ENCODE results near the gene FRAS1. TPM values are rescaled to one million over a fixed set of nuclear protein-coding genes. Genes with fewer than 3 reads are reported as not detected.

The FRAS1 gene
- total RNA-seq, 2 donors from 2014 or later: 2.1 to 4.0 TPM

- Histone ChIP-seq H3K4me3 (no peak overlapping the region), H3K36me3 (no peaks in the 10 kb centered on the region), H3K4me1 (no peaks in the 10 kb centered on the region), H3K9me3 (no peaks in the 10 kb centered on the region), H3K27me3 (no peaks in the 10 kb centered on the region), H3K9ac (ENCODE audit: low read depth in 2 of 2, low read length in 2 of 2) (no peak overlapping the region), H3K27ac (no peak overlapping the region)
- intact Hi-C loops (cut with DNase I): no loop called here
- no peak for DNase-seq
- TF ChIP-seq CTCF (IDR thresholded peaks at IDR 0.05): no peak
Measured at GRCh38 chr4:78092850-78093249, 35.7 kb downstream of the FRAS1 start.

DNA sequence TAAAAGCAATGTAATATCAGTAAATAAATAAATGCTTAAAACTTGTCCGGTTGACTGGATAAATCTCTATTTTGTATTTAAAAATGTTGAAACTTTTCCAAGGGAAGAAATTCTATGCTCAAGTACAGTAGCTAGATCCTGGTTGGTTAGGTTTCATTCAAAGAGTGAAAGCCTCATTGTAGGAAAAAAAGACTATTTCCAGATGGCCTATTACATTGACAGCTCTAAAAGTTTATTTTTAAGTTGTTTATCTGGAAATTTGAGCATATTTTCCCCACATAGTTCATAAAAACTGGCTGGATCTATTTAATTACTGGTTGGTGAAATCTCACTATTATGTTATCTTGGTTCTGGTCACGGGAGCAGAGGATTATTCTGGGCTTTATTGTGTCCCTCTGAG is 38.0 kb downstream of the FRAS1 start:
- Histone ChIP-seq H3K4me3 (no peak overlapping the region), H3K27ac (no peak overlapping the region), H3K27me3 (no peaks in the 10 kb centered on the region), H3K9me3 (no peaks in the 10 kb centered on the region), H3K9ac (ENCODE audit: low read depth in 2 of 2, low read length in 2 of 2) (no peak overlapping the region), H3K36me3 (no peaks in the 10 kb centered on the region), H3K4me1 (no peaks in the 10 kb centered on the region)
- no peak for TF ChIP-seq CTCF (IDR thresholded peaks at IDR 0.05)
- DNase-seq: no peak
- intact Hi-C loops (cut with DNase I): no loop called here

DNA sequence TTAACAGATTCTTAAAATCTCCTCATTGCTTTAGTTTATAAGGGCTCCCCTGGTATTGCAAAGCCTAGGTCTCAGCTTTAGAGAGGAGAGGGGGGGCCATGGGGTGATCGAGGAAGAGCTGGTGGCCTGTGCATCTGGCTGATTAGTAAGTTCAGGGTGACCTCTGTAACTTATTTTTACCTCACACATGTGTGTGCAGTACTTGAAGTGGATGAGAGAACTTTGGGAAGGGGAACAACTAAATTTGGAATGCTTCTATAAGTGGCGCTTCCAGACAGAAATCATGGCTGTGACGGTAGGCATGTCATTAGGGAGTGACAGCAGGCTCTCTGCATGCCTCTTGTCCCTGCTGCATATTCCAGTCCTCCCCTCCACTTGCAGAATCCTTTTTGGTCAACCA is 41.9 kb downstream of the FRAS1 start:
- Histone ChIP-seq H3K4me1 (no peaks in the 10 kb centered on the region), H3K36me3 (no peaks in the 10 kb centered on the region), H3K4me3 (no peak overlapping the region), H3K27me3 (no peaks in the 10 kb centered on the region), H3K9me3 (no peaks in the 10 kb centered on the region), H3K27ac (no peak overlapping the region), H3K9ac (ENCODE audit: low read depth in 2 of 2, low read length in 2 of 2) (no peak overlapping the region)
- intact Hi-C loops (cut with DNase I): no loop called here
- no peak for TF ChIP-seq CTCF (IDR thresholded peaks at IDR 0.05)
- no peak for DNase-seq

- TF ChIP-seq CTCF (IDR thresholded peaks at IDR 0.05): no peak
- Histone ChIP-seq H3K9ac (ENCODE audit: low read depth in 2 of 2, low read length in 2 of 2) (no peak overlapping the region), H3K4me3 (no peak overlapping the region), H3K9me3 (no peaks in the 10 kb centered on the region), H3K27me3 (no peaks in the 10 kb centered on the region), H3K27ac (no peak overlapping the region), H3K36me3 (no peaks in the 10 kb centered on the region), H3K4me1 (no peaks in the 10 kb centered on the region)
- intact Hi-C loops (cut with DNase I): no loop called here
- no peak for DNase-seq
Measured at GRCh38 chr4:78100060-78100459, 42.9 kb downstream of the FRAS1 start.

DNA sequence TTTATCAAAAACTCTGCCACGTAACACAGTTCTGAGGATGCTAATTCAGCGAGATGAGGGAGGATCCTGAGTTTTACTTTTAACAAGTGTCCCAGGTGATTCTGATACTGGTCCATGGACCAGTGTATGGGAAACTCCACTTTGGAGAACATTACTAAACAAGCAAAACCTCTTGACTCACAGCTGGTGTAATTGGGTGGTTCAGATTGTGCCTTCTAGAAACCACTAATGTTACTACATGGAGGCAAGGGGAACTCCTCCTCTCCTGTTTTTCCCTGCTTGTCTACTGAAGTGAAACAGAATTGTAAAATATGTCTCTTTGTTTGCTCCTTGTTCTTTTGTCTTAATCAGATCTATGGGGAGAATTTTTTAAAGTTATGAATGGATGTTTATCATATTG is 62.6 kb downstream of the FRAS1 start:
- Histone ChIP-seq H3K9me3 (no peaks in the 10 kb centered on the region), H3K36me3 (no peaks in the 10 kb centered on the region), H3K4me3 (no peak overlapping the region), H3K27ac (no peak overlapping the region), H3K4me1 (no peaks in the 10 kb centered on the region), H3K27me3 (no peaks in the 10 kb centered on the region), H3K9ac (ENCODE audit: low read depth in 2 of 2, low read length in 2 of 2) (no peak overlapping the region)
- intact Hi-C loops (cut with DNase I): no loop called here
- DNase-seq: no peak
- TF ChIP-seq CTCF (IDR thresholded peaks at IDR 0.05): no peak
